Neural crest cell (in vitro differentiated cells): Measurements from ENCODE around the gene ZNF184. TPM values are rescaled to one million over a fixed set of nuclear protein-coding genes. Genes with fewer than 3 reads are reported as not detected.

Experiments used
- DNase-seq: peaks from one replicate; pipeline ENCODE4 v3.0.0; 2021; ENCODE audit warnings: low read depth, mixed read lengths, low spot score
- H3K27ac Mint-ChIP-seq: one replicate; pipeline ENCODE4 v1.8.0; 2021; ENCODE audit warnings: mild to moderate bottlenecking, mixed read lengths; ENCODE audit not compliant: unreplicated experiment
- H3K27me3 Mint-ChIP-seq: 2 replicates; pipeline ENCODE4 v1.8.0; 2021; ENCODE audit warnings: low read depth, mild to moderate bottlenecking, mixed read lengths
- H3K36me3 Mint-ChIP-seq: 2 replicates; pipeline ENCODE4 v1.8.0; 2021; ENCODE audit warnings: low read depth, mild to moderate bottlenecking, mixed read lengths
- H3K4me1 Mint-ChIP-seq: 2 replicates; pipeline ENCODE4 v1.8.0; 2021; ENCODE audit warnings: mixed read lengths
- H3K4me3 Mint-ChIP-seq: one replicate; pipeline ENCODE4 v1.8.0; 2021; ENCODE audit warnings: mild to moderate bottlenecking, mixed read lengths
- H3K9me3 Mint-ChIP-seq: 2 replicates; pipeline ENCODE4 v1.8.0; 2021; ENCODE audit warnings: mixed read lengths
- total RNA-seq: library from RNA; stranded (reverse); gene quantifications from 2 replicates; pipeline ENCODE4 v1.2.1, GENCODE V29; 2021
- TF ChIP-seq, protein P1 (sequence below): fragments of 200-600 bp; sonication (generic); conservative IDR thresholded peaks from 2 replicates; pipeline ENCODE4 v1.5.0; 2021; ENCODE audit warnings: antibody characterized with exemption, mild to moderate bottlenecking

The ZNF184 gene
- total RNA-seq, 1 donor from 2014 or later, result 16.7 TPM

DNA sequence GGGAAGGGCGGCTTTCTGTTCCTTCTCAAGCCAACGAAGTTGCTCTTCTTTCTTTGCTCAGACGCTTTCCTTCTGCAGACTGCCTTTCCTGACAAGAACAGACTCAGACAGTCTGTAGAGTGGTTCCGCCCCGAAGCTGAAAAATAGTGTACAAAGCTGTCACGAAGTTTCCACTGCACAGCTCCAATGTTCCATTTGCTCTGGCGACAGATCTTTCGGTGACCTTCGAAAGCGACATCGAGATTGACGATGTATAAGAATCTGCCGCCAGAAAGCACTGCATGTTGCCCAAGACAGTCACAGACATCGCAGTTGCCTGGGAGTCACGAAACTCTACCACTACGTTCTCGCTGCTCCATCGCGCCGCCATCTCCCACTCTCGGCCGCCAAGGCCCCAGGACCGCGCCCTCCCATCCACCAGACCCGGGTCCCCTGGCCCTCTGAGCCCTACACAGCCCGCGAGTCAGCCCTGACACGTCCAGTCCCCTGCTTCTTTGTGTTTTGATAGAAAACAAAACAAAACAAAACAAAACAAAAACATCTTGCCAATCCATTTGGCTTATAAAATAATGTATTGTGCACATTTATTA, 42.1 kb upstream of the ZNF184 start:
- TF ChIP-seq, protein P1, sequence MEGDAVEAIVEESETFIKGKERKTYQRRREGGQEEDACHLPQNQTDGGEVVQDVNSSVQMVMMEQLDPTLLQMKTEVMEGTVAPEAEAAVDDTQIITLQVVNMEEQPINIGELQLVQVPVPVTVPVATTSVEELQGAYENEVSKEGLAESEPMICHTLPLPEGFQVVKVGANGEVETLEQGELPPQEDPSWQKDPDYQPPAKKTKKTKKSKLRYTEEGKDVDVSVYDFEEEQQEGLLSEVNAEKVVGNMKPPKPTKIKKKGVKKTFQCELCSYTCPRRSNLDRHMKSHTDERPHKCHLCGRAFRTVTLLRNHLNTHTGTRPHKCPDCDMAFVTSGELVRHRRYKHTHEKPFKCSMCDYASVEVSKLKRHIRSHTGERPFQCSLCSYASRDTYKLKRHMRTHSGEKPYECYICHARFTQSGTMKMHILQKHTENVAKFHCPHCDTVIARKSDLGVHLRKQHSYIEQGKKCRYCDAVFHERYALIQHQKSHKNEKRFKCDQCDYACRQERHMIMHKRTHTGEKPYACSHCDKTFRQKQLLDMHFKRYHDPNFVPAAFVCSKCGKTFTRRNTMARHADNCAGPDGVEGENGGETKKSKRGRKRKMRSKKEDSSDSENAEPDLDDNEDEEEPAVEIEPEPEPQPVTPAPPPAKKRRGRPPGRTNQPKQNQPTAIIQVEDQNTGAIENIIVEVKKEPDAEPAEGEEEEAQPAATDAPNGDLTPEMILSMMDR, result no peak
- Mint-ChIP-seq H3K36me3 (no peaks in the 10 kb centered on the region), H3K4me3 (no peak overlapping the region), H3K4me1 (peaks cover 11% of the 10 kb centered on the region), H3K9me3 (no peaks in the 10 kb centered on the region), H3K27me3 (peaks cover 71% of the 10 kb centered on the region), H3K27ac (no peak overlapping the region)
- no peak for DNase-seq

DNA sequence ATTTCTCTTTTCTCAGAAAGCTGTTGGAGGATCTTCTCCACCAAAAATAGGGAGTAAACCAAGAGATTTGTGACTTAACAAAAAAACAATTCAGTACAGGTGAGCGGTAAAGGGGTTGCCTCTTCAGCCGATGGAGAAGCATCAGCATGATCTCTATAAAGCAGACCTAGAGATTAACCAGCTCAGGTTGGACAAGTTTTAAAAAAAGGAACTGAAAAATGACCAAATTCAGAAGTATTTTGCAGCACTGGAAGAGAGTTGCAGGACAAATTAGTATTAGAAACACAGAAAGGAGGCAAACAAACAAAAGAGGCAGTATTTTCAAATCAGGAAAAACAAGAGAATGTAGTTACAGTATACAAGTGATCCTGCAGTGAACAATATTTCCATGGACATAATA, 39.6 kb upstream of the ZNF184 start:
- Mint-ChIP-seq H3K4me1 (no peaks in the 10 kb centered on the region), H3K27me3 (peaks cover 74% of the 10 kb centered on the region), H3K27ac (no peak overlapping the region), H3K4me3 (no peak overlapping the region), H3K9me3 (no peaks in the 10 kb centered on the region), H3K36me3 (no peaks in the 10 kb centered on the region)
- TF ChIP-seq, protein P1, result no peak
- DNase-seq, result no peak

DNA sequence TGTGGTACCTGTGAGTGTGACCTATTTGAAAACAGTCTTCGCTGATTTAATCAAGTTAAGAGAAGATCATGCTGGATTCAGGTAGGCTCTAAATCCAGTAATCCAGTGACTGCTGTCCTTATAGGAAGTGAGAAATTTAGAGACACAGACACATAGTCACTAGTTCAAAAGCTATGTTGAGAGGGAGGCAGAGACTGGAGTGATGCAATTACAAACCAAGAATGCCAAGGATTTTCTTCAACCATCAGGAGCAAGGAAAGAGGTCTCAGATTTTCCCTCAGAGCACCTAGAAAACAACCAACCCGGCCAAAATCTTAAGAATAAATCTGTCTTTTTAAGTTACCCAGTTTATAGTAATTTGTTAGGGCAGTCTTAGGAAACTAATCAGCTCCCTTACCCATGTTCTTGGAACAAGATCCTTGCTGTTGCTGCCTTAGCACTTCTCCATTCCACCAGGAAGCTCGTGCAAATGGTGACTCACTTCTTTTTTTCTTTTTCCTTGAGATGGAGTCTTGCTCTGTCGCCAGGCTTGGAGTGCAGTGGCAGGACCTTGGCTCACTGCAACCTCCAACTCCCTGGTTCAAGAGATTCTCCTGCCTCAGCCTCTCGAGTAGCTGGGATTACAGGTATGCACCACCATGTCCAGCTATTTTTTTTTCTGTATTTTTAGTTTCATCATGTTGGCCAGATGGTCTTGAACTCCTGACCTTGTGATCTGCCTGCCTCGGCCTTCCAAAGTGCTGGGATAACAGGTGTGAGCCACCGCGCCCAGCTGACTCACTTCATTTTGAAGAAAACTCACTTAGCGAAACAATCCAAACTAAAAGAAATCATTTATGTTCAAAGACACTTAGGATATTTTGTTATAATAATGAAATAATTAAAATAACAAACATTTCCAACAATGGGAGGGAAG, 34.4 kb upstream of the ZNF184 start:
- Mint-ChIP-seq H3K27me3 (peaks cover 83% of the 10 kb centered on the region), H3K4me3 (no peak overlapping the region), H3K9me3 (no peaks in the 10 kb centered on the region), H3K27ac (no peak overlapping the region), H3K4me1 (peaks cover 11% of the 10 kb centered on the region), H3K36me3 (no peaks in the 10 kb centered on the region)
- DNase-seq, result no peak
- TF ChIP-seq, protein P1, result no peak

DNA sequence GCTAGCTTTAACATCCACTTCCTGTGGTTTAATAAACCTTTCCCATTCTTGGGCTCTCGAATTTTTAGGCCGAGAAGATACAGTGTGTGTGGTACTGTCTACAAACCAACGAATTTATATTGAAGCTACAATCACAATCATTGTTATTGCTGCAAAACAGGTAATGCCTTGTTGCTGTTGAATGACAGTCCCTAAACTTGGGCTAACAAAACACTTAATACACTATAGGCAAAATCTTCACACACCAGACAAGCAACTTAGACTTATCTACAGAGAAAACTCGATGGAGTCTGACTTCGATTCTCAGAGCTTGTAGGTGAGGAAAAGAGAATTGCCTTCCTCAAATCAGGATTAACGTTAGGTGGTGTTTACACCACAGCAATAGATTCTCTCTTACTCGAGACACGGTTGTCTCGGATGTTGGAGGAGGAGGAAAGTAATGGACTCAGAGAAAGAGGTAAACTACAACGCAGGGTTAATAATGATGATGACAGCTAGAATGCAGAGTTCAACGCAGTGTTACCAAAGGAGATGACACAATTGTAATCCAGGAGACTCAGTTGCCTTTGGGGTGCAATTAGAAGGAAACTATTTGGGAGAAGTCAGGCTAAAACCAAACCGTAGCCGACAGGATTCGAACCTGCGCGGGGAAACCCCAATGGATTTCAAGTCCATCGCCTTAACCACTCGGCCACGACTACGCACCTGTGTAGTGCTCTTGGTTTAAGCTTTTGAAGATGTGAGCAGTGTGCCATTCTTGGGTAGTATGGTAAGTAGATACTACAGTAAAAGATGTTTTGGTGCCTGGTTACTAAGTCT, 32.5 kb upstream of the ZNF184 start:
- H3K27ac Mint-ChIP-seq, result no peak overlapping the region

More for the DNA sequence above, 32.5 kb upstream of the ZNF184 start:
- no peak for DNase-seq
- Mint-ChIP-seq H3K36me3 (no peaks in the 10 kb centered on the region), H3K9me3 (no peaks in the 10 kb centered on the region), H3K4me1 (peaks cover 14% of the 10 kb centered on the region), H3K27me3 (peaks cover 85% of the 10 kb centered on the region), H3K4me3 (no peak overlapping the region)
- TF ChIP-seq, protein P1, result no peak
